ENCODE measurements around the gene CEP112.

CEP112 gene

GRCh38 chr17:66056148-66056547 lies 135.8 kb downstream of the CEP112 start:
- DNase-seq = no peak

GRCh38 chr17:66054242-66054641 lies 137.7 kb downstream of the CEP112 start:
- no peak for DNase-seq

- DNase-seq = no peak
These were observed 147.8 kb downstream of the CEP112 start for GRCh38 chr17:66044083-66044482.

GRCh38 chr17:66043419-66043818 lies 148.5 kb downstream of the CEP112 start:
- DNase-seq = no peak

GRCh38 chr17:66040402-66040801 lies 151.5 kb downstream of the CEP112 start:
- DNase-seq = no peak

GRCh38 chr17:66038125-66038524 lies 153.8 kb downstream of the CEP112 start:
- no peak for DNase-seq

GRCh38 chr17:66037221-66037620 lies 154.7 kb downstream of the CEP112 start:
- DNase-seq = no peak

- no peak for DNase-seq
These were observed 159.7 kb downstream of the CEP112 start for GRCh38 chr17:66032082-66032712.

- DNase-seq = no peak
These were observed 166.4 kb downstream of the CEP112 start for GRCh38 chr17:66025551-66025950.

- DNase-seq = no peak
These were observed 170.2 kb downstream of the CEP112 start for GRCh38 chr17:66021757-66022156.

GRCh38 chr17:66018786-66019185 lies 173.1 kb downstream of the CEP112 start:
- DNase-seq = no peak

GRCh38 chr17:66016231-66016630 lies 175.7 kb downstream of the CEP112 start:
- no peak for DNase-seq

- DNase-seq = no peak
These were observed 183.3 kb downstream of the CEP112 start for GRCh38 chr17:66008680-66009079.

- no peak for DNase-seq
These were observed 185.3 kb downstream of the CEP112 start for GRCh38 chr17:66006654-66007053.

GRCh38 chr17:66002812-66003211 lies 189.1 kb downstream of the CEP112 start:
- no peak for DNase-seq

GRCh38 chr17:66002063-66002585 lies 189.8 kb downstream of the CEP112 start:
- no peak for DNase-seq

- DNase-seq = no peak
These were observed 191.7 kb downstream of the CEP112 start for GRCh38 chr17:66000216-66000615.

- no peak for DNase-seq
These were observed 193.3 kb downstream of the CEP112 start for GRCh38 chr17:65998675-65999074.

- no peak for DNase-seq
These were observed 197.3 kb downstream of the CEP112 start for GRCh38 chr17:65994679-65995078.

- no peak for DNase-seq
These were observed 197.8 kb downstream of the CEP112 start for GRCh38 chr17:65994114-65994513.

- no peak for DNase-seq
These were observed 201.3 kb downstream of the CEP112 start for GRCh38 chr17:65990593-65990992.

- no peak for DNase-seq
These were observed 203.5 kb downstream of the CEP112 start for GRCh38 chr17:65988451-65988850.

- no peak for DNase-seq
These were observed 203.9 kb downstream of the CEP112 start for GRCh38 chr17:65987988-65988387.

GRCh38 chr17:65985571-65985970 lies 206.4 kb downstream of the CEP112 start:
- no peak for DNase-seq

GRCh38 chr17:65984299-65984698 lies 207.6 kb downstream of the CEP112 start:
- no peak for DNase-seq
